ENCODE results near the gene CEP78.

The CEP78 gene

DNA sequence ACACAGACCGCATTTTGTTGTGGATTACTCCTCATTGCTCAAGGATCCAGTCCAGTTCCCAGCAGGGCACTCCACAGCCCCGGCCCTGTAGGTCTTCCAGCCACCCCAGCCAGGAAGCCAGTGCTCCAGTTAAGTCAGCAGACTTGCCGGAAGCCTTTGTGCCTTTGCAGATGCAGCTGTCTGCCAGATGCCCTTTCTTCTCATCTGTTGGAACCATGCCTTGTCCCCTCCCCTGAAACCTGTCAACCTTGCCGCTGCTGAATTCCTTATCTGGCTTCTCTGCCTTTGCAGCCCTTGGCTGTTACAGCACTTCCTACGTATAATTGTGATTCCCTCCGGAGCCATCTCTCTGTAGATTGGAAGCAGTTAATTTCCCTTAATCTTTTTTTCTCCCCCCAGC, 89.5 kb downstream of the CEP78 start:
- H3K4me1 ChIP-seq (ENCODE audit: insufficient read depth, low read length), result no peaks in the 10 kb centered on the region
- no peaks in the 10 kb centered on the region for H3K9me3 ChIP-seq (ENCODE audit: low read length)
- no peak overlapping the region for H3K27ac ChIP-seq (ENCODE audit: low read depth, low read length)
- no peaks in the 10 kb centered on the region for H3K36me3 ChIP-seq (ENCODE audit: insufficient read depth, low read length)
- no peaks in the 10 kb centered on the region for H3K27me3 ChIP-seq (ENCODE audit: control insufficient read depth in 1 of 2, insufficient read depth in 2 of 2, low read length in 2 of 2)
- no peak overlapping the region for H3K9ac ChIP-seq (ENCODE audit: low read length)
- no peak overlapping the region for H3K4me3 ChIP-seq (ENCODE audit: low read depth in 1 of 2, low read length in 2 of 2)

DNA sequence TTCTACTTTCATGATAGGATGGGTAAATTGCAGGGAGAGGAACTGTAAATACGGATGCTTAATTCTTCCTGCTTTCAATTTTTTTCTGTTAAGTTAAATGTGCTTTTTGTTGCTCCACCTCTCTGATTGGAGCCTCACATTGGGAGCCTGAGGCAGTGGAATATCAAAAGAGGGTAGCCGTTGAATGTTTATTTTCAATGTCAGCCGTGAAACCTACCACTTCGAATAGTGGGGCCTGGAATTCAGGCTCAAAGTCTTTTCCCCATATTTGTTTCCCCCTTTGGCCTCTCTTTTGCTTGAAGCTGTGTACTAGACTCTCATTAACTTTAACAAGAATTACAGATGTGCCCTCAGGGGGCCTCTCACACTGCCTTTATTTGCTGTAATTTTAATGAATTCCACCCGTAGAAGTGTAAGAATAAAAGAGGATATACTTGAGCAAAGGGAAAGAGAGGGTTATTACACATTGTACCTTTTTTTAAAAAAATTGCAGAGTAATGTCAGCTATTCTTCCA, 90.0 kb downstream of the CEP78 start:
- no peaks in the 10 kb centered on the region for H3K4me1 ChIP-seq (ENCODE audit: insufficient read depth, low read length)
- no peaks in the 10 kb centered on the region for H3K9me3 ChIP-seq (ENCODE audit: low read length)
- no peak overlapping the region for H3K27ac ChIP-seq (ENCODE audit: low read depth, low read length)
- no peak overlapping the region for H3K4me3 ChIP-seq (ENCODE audit: low read depth in 1 of 2, low read length in 2 of 2)
- no peak overlapping the region for H3K9ac ChIP-seq (ENCODE audit: low read length)
- no peaks in the 10 kb centered on the region for H3K27me3 ChIP-seq (ENCODE audit: control insufficient read depth in 1 of 2, insufficient read depth in 2 of 2, low read length in 2 of 2)
- no peaks in the 10 kb centered on the region for H3K36me3 ChIP-seq (ENCODE audit: insufficient read depth, low read length)

DNA sequence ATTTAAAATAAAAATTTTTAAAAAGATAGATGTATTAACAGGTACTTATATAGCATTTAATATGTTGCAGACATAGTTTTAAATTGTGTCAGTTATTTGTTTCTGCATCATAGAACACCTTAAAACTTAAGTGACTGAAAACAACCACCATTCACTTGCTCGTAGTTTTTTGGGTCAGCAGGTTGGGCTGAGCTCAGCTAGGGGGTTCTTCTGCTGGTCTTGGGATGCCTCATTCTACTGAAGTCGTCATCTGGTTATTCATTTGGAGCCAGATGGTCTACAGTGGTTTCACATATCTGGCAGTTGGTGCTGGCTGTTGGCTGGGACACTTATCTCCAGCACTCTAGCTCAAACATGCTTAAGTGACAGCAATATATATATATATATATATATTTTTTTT, 90.7 kb downstream of the CEP78 start:
- H3K4me1 ChIP-seq (ENCODE audit: insufficient read depth, low read length), result no peaks in the 10 kb centered on the region
- no peaks in the 10 kb centered on the region for H3K36me3 ChIP-seq (ENCODE audit: insufficient read depth, low read length)
- no peak overlapping the region for H3K27ac ChIP-seq (ENCODE audit: low read depth, low read length)
- no peaks in the 10 kb centered on the region for H3K27me3 ChIP-seq (ENCODE audit: control insufficient read depth in 1 of 2, insufficient read depth in 2 of 2, low read length in 2 of 2)
- no peaks in the 10 kb centered on the region for H3K9me3 ChIP-seq (ENCODE audit: low read length)
- no peak overlapping the region for H3K9ac ChIP-seq (ENCODE audit: low read length)
- H3K4me3 ChIP-seq (ENCODE audit: low read depth in 1 of 2, low read length in 2 of 2), result no peak overlapping the region

Measured in muscle layer of colon (tissue), 2 donors.